HEK293T (cell line): ENCODE measurements around the gene HTR2A.

Experiments used
- ARNT ChIP-seq: fragments of 450-650 bp; IDR thresholded peaks from 2 replicates; pipeline ENCODE4 v1.6.1; 2017; ENCODE audit warnings: mild to moderate bottlenecking
- CTBP1 ChIP-seq: fragments of 450-650 bp; IDR thresholded peaks from 2 replicates; pipeline ENCODE4 v1.6.1; 2016; ENCODE audit warnings: borderline replicate concordance
- FOXM1 ChIP-seq: fragments of 450-650 bp; IDR thresholded peaks from 2 replicates; pipeline ENCODE4 v1.6.1; 2017; ENCODE audit warnings: mild to moderate bottlenecking, borderline replicate concordance
- SUZ12 ChIP-seq: fragments of 450-650 bp; IDR thresholded peaks from 2 replicates; pipeline ENCODE4 v1.6.1; 2016; ENCODE audit warnings: mild to moderate bottlenecking

DNA sequence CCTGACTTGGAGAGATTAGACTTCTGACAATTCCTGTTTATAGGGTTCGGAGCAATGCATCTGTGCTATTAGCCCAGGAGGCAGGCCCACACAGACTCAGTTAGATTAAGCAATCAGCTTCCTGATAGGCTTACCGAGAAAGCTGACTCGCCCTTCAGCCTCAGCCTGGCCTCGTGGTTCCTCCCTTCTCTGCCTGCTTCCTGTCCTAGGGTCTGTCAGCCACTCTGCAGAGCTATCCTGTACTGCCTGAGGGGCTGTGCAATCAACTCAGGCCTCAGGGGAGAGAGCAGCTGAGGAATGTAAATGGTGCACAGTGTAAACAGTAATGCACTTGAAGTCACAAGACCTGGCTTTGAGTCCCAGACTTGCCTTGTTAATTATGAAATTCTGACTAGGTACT, 30.7 kb downstream of the HTR2A start:
- no peak for TF ChIP-seq FOXM1
- no peak for TF ChIP-seq ARNT
- no peak for TF ChIP-seq SUZ12
- TF ChIP-seq CTBP1: no peak
